ENCODE data around the gene SLC29A3. TPM values are rescaled to one million over a fixed set of nuclear protein-coding genes. Genes with fewer than 3 reads are reported as not detected.

SLC29A3 gene
- polyA plus RNA-seq, 4 donors = 0.45 to 16.9 (median 2.7) TPM

- FAIRE-seq = no peak
- 88 to 92% (median 90%) methylated on average over 15 of the region's 15 CpGs for WGBS, 3 donors
- H3K36me3 ChIP-seq (ENCODE audit: control insufficient read depth in 3 of 3, insufficient read depth in 2 of 3, low read depth in 1 of 3, low read length in 3 of 3) = peaks cover 0 to 69% (median 0%) of the 10 kb centered on the region in 3 donors
- H3K9me3 ChIP-seq (ENCODE audit: control insufficient read depth in 2 of 2, insufficient read depth in 1 of 2, low read depth in 1 of 2, low read length in 1 of 2) = no peaks in the 10 kb centered on the region
- H3K27ac ChIP-seq (ENCODE audit: low read depth in 1 of 3, low read length in 2 of 3) = no peak overlapping the region
- peaks cover 0 to 50% (median 6%) of the 10 kb centered on the region in 3 donors for H3K4me1 ChIP-seq (ENCODE audit: control insufficient read depth in 3 of 3, insufficient read depth in 2 of 3, low read depth in 1 of 3, low read length in 2 of 3)
- H3K27me3 ChIP-seq (ENCODE audit: control insufficient read depth in 3 of 3, insufficient read depth in 3 of 3, low read length in 3 of 3) = no peaks in the 10 kb centered on the region
- no peak overlapping the region for H3K4me3 ChIP-seq (ENCODE audit: low read depth in 1 of 3, low read length in 3 of 3)
- DNase-seq = no peak
These were observed 16.2 kb downstream of the SLC29A3 start for GRCh38 chr10:71335173-71335708.

GRCh38 chr10:71336632-71337031, 17.6 kb downstream of the SLC29A3 start:
- Histone ChIP-seq H3K27ac (ENCODE audit: low read depth in 1 of 3, low read length in 2 of 3) (no peak overlapping the region), H3K4me1 (ENCODE audit: control insufficient read depth in 3 of 3, insufficient read depth in 2 of 3, low read depth in 1 of 3, low read length in 2 of 3) (peaks cover 0 to 64% (median 8%) of the 10 kb centered on the region in 3 donors), H3K27me3 (ENCODE audit: control insufficient read depth in 3 of 3, insufficient read depth in 3 of 3, low read length in 3 of 3) (no peaks in the 10 kb centered on the region), H3K9me3 (ENCODE audit: control insufficient read depth in 2 of 2, insufficient read depth in 1 of 2, low read depth in 1 of 2, low read length in 1 of 2) (no peaks in the 10 kb centered on the region), H3K4me3 (ENCODE audit: low read depth in 1 of 3, low read length in 3 of 3) (no peak overlapping the region), H3K36me3 (ENCODE audit: control insufficient read depth in 3 of 3, insufficient read depth in 2 of 3, low read depth in 1 of 3, low read length in 3 of 3) (peaks cover 0 to 70% (median 0%) of the 10 kb centered on the region in 3 donors)
- 78 to 81% (median 80%) methylated on average over 6 of the region's 6 CpGs for WGBS, 3 donors
- DNase-seq (no peak), FAIRE-seq (no peak)

GRCh38 chr10:71337219-71337701, 18.2 kb downstream of the SLC29A3 start:
- no peaks in the 10 kb centered on the region for H3K27me3 ChIP-seq (ENCODE audit: control insufficient read depth in 3 of 3, insufficient read depth in 3 of 3, low read length in 3 of 3)
- peaks cover 0 to 71% (median 0%) of the 10 kb centered on the region in 3 donors for H3K36me3 ChIP-seq (ENCODE audit: control insufficient read depth in 3 of 3, insufficient read depth in 2 of 3, low read depth in 1 of 3, low read length in 3 of 3)
- no peaks in the 10 kb centered on the region for H3K9me3 ChIP-seq (ENCODE audit: control insufficient read depth in 2 of 2, insufficient read depth in 1 of 2, low read depth in 1 of 2, low read length in 1 of 2)
- DNase-seq = peak in 1 of 2 donors; percentile 24
- H3K27ac ChIP-seq (ENCODE audit: low read depth in 1 of 3, low read length in 2 of 3) = no peak overlapping the region
- no peak overlapping the region for H3K4me3 ChIP-seq (ENCODE audit: low read depth in 1 of 3, low read length in 3 of 3)
- FAIRE-seq = no peak
- WGBS, 3 donors = 93 to 94% (median 93%) methylated on average over 13 of the region's 13 CpGs
- peaks cover 0 to 70% (median 8%) of the 10 kb centered on the region in 3 donors for H3K4me1 ChIP-seq (ENCODE audit: control insufficient read depth in 3 of 3, insufficient read depth in 2 of 3, low read depth in 1 of 3, low read length in 2 of 3)

GRCh38 chr10:71338728-71339495, 19.9 kb downstream of the SLC29A3 start:
- Histone ChIP-seq H3K9me3 (ENCODE audit: control insufficient read depth in 2 of 2, insufficient read depth in 1 of 2, low read depth in 1 of 2, low read length in 1 of 2) (no peaks in the 10 kb centered on the region), H3K27me3 (ENCODE audit: control insufficient read depth in 3 of 3, insufficient read depth in 3 of 3, low read length in 3 of 3) (no peaks in the 10 kb centered on the region), H3K27ac (ENCODE audit: low read depth in 1 of 3, low read length in 2 of 3) (peak overlapping the region in 1 of 3 donors; percentile 72), H3K4me1 (ENCODE audit: control insufficient read depth in 3 of 3, insufficient read depth in 2 of 3, low read depth in 1 of 3, low read length in 2 of 3) (peaks cover 0 to 75% (median 8%) of the 10 kb centered on the region in 3 donors), H3K36me3 (ENCODE audit: control insufficient read depth in 3 of 3, insufficient read depth in 2 of 3, low read depth in 1 of 3, low read length in 3 of 3) (peaks cover 0 to 55% (median 0%) of the 10 kb centered on the region in 3 donors), H3K4me3 (ENCODE audit: low read depth in 1 of 3, low read length in 3 of 3) (no peak overlapping the region)
- WGBS, 3 donors = 52 to 79% (median 62%) methylated on average over 13 of the region's 13 CpGs
- DNase-seq (peak; percentile 59 to 63), FAIRE-seq (no peak)

GRCh38 chr10:71339796-71340589, 20.9 kb downstream of the SLC29A3 start:
- 61 to 80% (median 70%) methylated on average over 10 of the region's 10 CpGs for WGBS, 3 donors
- Histone ChIP-seq H3K4me1 (ENCODE audit: control insufficient read depth in 3 of 3, insufficient read depth in 2 of 3, low read depth in 1 of 3, low read length in 2 of 3) (peaks cover 0 to 86% (median 8%) of the 10 kb centered on the region in 3 donors), H3K36me3 (ENCODE audit: control insufficient read depth in 3 of 3, insufficient read depth in 2 of 3, low read depth in 1 of 3, low read length in 3 of 3) (peaks cover 0 to 57% (median 0%) of the 10 kb centered on the region in 3 donors), H3K4me3 (ENCODE audit: low read depth in 1 of 3, low read length in 3 of 3) (no peak overlapping the region), H3K27ac (ENCODE audit: low read depth in 1 of 3, low read length in 2 of 3) (peak overlapping the region in 1 of 3 donors; percentile 75), H3K9me3 (ENCODE audit: control insufficient read depth in 2 of 2, insufficient read depth in 1 of 2, low read depth in 1 of 2, low read length in 1 of 2) (no peaks in the 10 kb centered on the region), H3K27me3 (ENCODE audit: control insufficient read depth in 3 of 3, insufficient read depth in 3 of 3, low read length in 3 of 3) (no peaks in the 10 kb centered on the region)
- no peak for FAIRE-seq
- DNase-seq = peak; percentile 90 to 91

GRCh38 chr10:71342573-71343391, 23.7 kb downstream of the SLC29A3 start:
- WGBS, 3 donors = 77 to 90% (median 89%) methylated on average over 8 of the region's 8 CpGs
- peaks cover 0 to 79% (median 8%) of the 10 kb centered on the region in 3 donors for H3K4me1 ChIP-seq (ENCODE audit: control insufficient read depth in 3 of 3, insufficient read depth in 2 of 3, low read depth in 1 of 3, low read length in 2 of 3)
- no peaks in the 10 kb centered on the region for H3K9me3 ChIP-seq (ENCODE audit: control insufficient read depth in 2 of 2, insufficient read depth in 1 of 2, low read depth in 1 of 2, low read length in 1 of 2)
- H3K27me3 ChIP-seq (ENCODE audit: control insufficient read depth in 3 of 3, insufficient read depth in 3 of 3, low read length in 3 of 3) = no peaks in the 10 kb centered on the region
- H3K36me3 ChIP-seq (ENCODE audit: control insufficient read depth in 3 of 3, insufficient read depth in 2 of 3, low read depth in 1 of 3, low read length in 3 of 3) = peaks cover 0 to 52% (median 0%) of the 10 kb centered on the region in 3 donors
- no peak for FAIRE-seq
- peak overlapping the region in 1 of 3 donors; percentile 75 for H3K27ac ChIP-seq (ENCODE audit: low read depth in 1 of 3, low read length in 2 of 3)
- H3K4me3 ChIP-seq (ENCODE audit: low read depth in 1 of 3, low read length in 3 of 3) = no peak overlapping the region
- no peak for DNase-seq

GRCh38 chr10:71343392-71343773, 24.3 kb downstream of the SLC29A3 start:
- WGBS, 3 donors = 71 to 81% (median 77%) methylated on average over 5 of the region's 5 CpGs
- Histone ChIP-seq H3K36me3 (ENCODE audit: control insufficient read depth in 3 of 3, insufficient read depth in 2 of 3, low read depth in 1 of 3, low read length in 3 of 3) (peaks cover 0 to 53% (median 0%) of the 10 kb centered on the region in 3 donors), H3K4me3 (ENCODE audit: low read depth in 1 of 3, low read length in 3 of 3) (no peak overlapping the region), H3K27me3 (ENCODE audit: control insufficient read depth in 3 of 3, insufficient read depth in 3 of 3, low read length in 3 of 3) (no peaks in the 10 kb centered on the region), H3K27ac (ENCODE audit: low read depth in 1 of 3, low read length in 2 of 3) (peak overlapping the region in 1 of 3 donors; percentile 75), H3K9me3 (ENCODE audit: control insufficient read depth in 2 of 2, insufficient read depth in 1 of 2, low read depth in 1 of 2, low read length in 1 of 2) (peaks cover 0 to under 1% of the 10 kb centered on the region in 2 donors), H3K4me1 (ENCODE audit: control insufficient read depth in 3 of 3, insufficient read depth in 2 of 3, low read depth in 1 of 3, low read length in 2 of 3) (peaks cover 0 to 73% (median 8%) of the 10 kb centered on the region in 3 donors)
- DNase-seq = peak; percentile 38 to 75
- FAIRE-seq = no peak

All from small intestine (tissue), 7 donors.